Thyroid gland (tissue), 4 donors: ENCODE data around the gene ATP23. TPM values are rescaled to one million over a fixed set of nuclear protein-coding genes. Genes with fewer than 3 reads are reported as not detected.

Experiments used
- DNase-seq, 2 donors: peaks; one replicate each; pipeline ENCODE4 v3.0.0-alpha.2; 2019
- H3K27ac ChIP-seq, 3 donors: fragments of 200-600 bp; sonication (generic); 1 replicate in 2 of 3; 2 replicates in 1 of 3; pipeline ENCODE4 v1.5.1; 2016 to 2019; ENCODE audit warnings: mild to moderate bottlenecking in 1 of 3, moderate library complexity in 1 of 3
- H3K27me3 ChIP-seq: fragments of 200-600 bp; sonication (generic); one replicate; pipeline ENCODE4 v1.5.1; 2019
- H3K36me3 ChIP-seq, 2 donors: fragments of 200-600 bp; sonication (generic); one replicate each; pipeline ENCODE4 v1.5.1; 2016 to 2019
- H3K4me1 ChIP-seq, 2 donors: fragments of 200-600 bp; sonication (generic); one replicate each; pipeline ENCODE4 v1.5.1; 2017 to 2019
- H3K4me3 ChIP-seq, 3 donors: fragments of 200-600 bp; sonication (generic); replicated peaks in 1 of 3; 1 replicate in 2 of 3; 2 replicates in 1 of 3; pipeline ENCODE4 v1.5.1; 2016; ENCODE audit warnings: mild to moderate bottlenecking in 1 of 3
- H3K9me3 ChIP-seq: fragments of 200-600 bp; sonication (generic); one replicate; pipeline ENCODE4 v1.5.1; 2017
- CTCF ChIP-seq, 6 experiments: fragments of 200-600 bp in 3 of 6; fragments of 450-650 bp in 3 of 6; sonication (generic) in 3 of 6; IDR thresholded peaks; one replicate each; pipeline ENCODE4 v1.5.1; 2016 to 2019; ENCODE audit warnings: antibody characterized with exemption in 6 of 6, mild to moderate bottlenecking in 2 of 6, inconsistent platforms in 1 of 6, moderate library complexity in 1 of 6
- POLR2A ChIP-seq, 2 donors: fragments of 450-650 bp; IDR thresholded peaks; one replicate each; pipeline ENCODE4 v1.6.1; 2017; ENCODE audit warnings: antibody characterized with exemption in 2 of 2, mild to moderate bottlenecking in 2 of 2, moderate library complexity in 1 of 2
- WGBS, 2 donors: methylation state at CpG; one replicate each; pipeline ENCODE4 v1.1.5; 2017; 5-methylcytosine and 5-hydroxymethylcytosine counted together
- intact Hi-C: fragments of 100-400 bp; cut with DNase I; formaldehyde crosslinking; loops from one replicate; pipeline ENCODE4 v1.15.1; 2023
- total RNA-seq, 4 donors: library from RNA; depleted of rRNA; stranded (reverse); fragments of >200 nt; gene quantifications; one replicate each; pipeline ENCODE4 v1.2.3, GENCODE V29; 2016

The ATP23 gene
- total RNA-seq, 4 donors from 2014 or later: 1.9 to 13.4 (median 11.1) TPM

GRCh38 chr12:57940915-57941164, 527 bp upstream of the ATP23 start:
- TF ChIP-seq POLR2A (IDR thresholded peaks at IDR 0.05) (no peak), CTCF (IDR thresholded peaks at IDR 0.05) (no peak)
- no peaks in the 10 kb centered on the region for H3K9me3 ChIP-seq
- peak overlapping the region; percentile 28 to 87 (median 74) for H3K27ac ChIP-seq
- 13 to 14% methylated on average over 4 of the region's 4 CpGs for WGBS, 2 donors
- intact Hi-C loops: no loop called here
- no peak for DNase-seq
- no peaks in the 10 kb centered on the region for H3K27me3 ChIP-seq
- peak overlapping the region in 2 of 3 donors; percentile 2 to 71 for H3K4me3 ChIP-seq
- H3K36me3 ChIP-seq: no peaks in the 10 kb centered on the region
- peaks cover 3 to 11% of the 10 kb centered on the region in 2 donors for H3K4me1 ChIP-seq

DNA sequence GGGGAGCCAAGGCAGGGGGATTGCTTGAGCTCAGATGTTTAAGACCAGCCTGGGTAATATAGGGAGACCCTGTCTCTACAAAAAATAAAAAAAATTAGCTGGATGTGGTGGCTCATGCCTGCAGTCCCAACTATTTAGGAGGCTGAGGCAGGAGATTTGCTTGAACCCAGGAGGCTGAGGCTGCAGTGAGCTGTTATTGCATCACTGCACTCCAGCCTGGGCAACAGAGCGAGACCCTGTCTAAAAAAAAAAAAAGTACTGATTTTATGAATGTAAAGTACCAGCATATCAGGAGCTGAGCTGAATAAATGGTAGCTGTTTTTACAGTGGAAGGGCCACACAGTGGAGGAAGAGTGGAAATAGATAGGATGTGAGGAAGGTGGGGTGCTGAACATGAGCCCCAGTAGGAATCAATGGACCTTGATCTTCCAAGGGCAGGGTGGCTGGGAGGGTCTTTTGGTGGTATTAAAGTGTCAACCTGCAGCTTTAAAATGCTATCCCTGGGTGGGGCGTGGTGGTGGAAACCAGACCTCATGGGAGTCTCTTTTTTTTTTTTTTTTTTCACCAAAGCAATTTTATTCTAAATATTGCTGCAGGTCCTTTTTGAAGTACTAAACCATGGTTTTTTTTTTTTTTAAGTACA, 2.2 kb downstream of the ATP23 start:
- 97% methylated on average over 2 of the region's 2 CpGs for WGBS, 2 donors
- no peak overlapping the region for H3K27ac ChIP-seq
- H3K36me3 ChIP-seq: no peaks in the 10 kb centered on the region
- DNase-seq: no peak
- no peak overlapping the region for H3K4me3 ChIP-seq
- H3K4me1 ChIP-seq: peaks cover 0 to 11% of the 10 kb centered on the region in 2 donors
- TF ChIP-seq CTCF (IDR thresholded peaks at IDR 0.05) (no peak), POLR2A (IDR thresholded peaks at IDR 0.05) (no peak)
- H3K9me3 ChIP-seq: no peaks in the 10 kb centered on the region
- intact Hi-C loops: no loop called here
- H3K27me3 ChIP-seq: no peaks in the 10 kb centered on the region

DNA sequence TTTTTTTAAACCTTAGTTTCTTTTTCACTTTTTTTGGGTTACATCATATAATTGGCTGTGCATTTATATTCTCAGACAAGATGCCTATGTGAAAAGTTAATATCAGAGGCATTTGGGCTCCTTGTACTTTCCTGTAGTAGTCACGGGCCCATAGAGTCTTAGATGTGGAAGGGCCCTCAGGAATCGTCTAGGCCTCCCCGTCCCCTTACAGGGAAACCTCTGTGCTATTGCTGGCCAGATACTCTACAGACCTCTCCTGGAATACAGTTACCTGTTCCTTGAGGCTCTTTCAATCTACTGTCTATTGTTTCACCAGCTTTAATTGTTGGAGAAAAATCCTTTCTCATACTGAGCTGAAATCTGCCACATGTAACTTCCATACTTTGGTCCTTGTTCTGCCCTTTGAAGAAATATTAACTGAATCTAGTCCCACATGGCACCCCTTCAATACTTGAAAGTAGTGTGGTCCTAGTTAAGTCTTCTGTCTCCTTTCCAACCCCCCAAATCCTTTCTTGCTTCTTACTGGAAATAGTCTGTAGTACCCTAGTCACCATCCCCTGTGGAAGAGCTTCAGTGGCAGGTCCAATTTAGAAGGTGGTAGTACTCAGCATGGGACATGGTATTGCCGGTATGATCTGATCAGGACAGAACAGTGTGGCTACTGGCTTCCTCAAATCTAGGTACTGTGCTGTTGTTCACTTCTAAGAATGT, 3.1 kb downstream of the ATP23 start:
- Histone ChIP-seq H3K9me3 (no peaks in the 10 kb centered on the region), H3K27me3 (no peaks in the 10 kb centered on the region), H3K27ac (no peak overlapping the region), H3K36me3 (no peaks in the 10 kb centered on the region), H3K4me1 (peaks cover 0 to 11% of the 10 kb centered on the region in 2 donors), H3K4me3 (no peak overlapping the region)
- no peak for DNase-seq
- 90 to 94% methylated on average over 4 of the region's 4 CpGs for WGBS, 2 donors
- intact Hi-C loops: no loop called here
- TF ChIP-seq CTCF (IDR thresholded peaks at IDR 0.05): no peak
- no peak for TF ChIP-seq POLR2A (IDR thresholded peaks at IDR 0.05)

DNA sequence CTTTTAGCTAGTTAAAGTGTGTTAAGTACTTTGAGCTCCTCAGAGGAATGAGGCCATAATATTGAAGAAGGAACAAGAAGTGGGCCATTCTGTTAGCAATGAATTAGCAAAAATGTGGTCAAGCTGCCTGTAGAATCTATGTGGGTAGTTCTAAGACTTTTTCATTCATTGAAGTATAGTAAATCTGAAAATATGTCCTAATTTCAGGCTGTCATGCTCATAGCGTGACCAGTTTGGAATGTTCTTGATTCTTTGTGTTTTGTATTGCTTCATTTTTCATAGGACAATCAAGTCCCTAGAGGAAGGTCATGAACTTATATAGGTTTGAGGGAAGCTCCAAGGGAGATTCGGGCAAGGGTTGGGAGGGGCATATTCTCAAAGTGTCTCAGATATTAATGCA, 11.4 kb downstream of the ATP23 start:
- no peaks in the 10 kb centered on the region for H3K27me3 ChIP-seq
- intact Hi-C loops: no loop called here
- no peaks in the 10 kb centered on the region for H3K4me1 ChIP-seq
- 96 to 98% methylated on average over 2 of the region's 2 CpGs for whole genome bisulfite sequencing, 2 donors
- no peaks in the 10 kb centered on the region for H3K9me3 ChIP-seq
- no peak for DNase-seq
- peaks cover 6 to 9% of the 10 kb centered on the region in 2 donors for H3K36me3 ChIP-seq
- no peak overlapping the region for H3K4me3 ChIP-seq
- TF ChIP-seq CTCF (IDR thresholded peaks at IDR 0.05) (no peak), POLR2A (IDR thresholded peaks at IDR 0.05) (no peak)
- H3K27ac ChIP-seq: no peak overlapping the region

DNA sequence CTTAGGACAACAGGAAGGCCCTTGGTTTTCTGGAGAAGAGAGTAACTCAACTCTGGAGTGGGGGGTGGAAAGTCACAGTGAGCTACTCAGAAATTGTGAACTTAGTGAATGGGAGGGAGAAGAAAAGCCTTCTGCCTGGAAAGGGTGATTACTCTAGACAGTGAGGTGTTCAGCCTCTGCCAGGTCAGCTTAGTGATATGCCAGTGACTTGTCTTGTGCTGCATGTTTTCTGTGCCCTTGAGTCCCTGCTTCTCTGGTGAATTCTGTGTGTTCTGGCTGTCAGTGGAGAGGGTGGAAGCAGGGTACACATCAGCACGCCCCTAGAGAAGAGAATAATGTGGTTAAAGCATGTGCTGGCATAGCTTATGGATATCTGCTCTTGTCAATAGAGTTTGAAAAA, 13.4 kb downstream of the ATP23 start:
- no peak for TF ChIP-seq CTCF (IDR thresholded peaks at IDR 0.05)
- no peak for TF ChIP-seq POLR2A (IDR thresholded peaks at IDR 0.05)
- Histone ChIP-seq H3K4me1 (no peaks in the 10 kb centered on the region), H3K27me3 (no peaks in the 10 kb centered on the region), H3K36me3 (peaks cover 6 to 11% of the 10 kb centered on the region in 2 donors), H3K4me3 (no peak overlapping the region), H3K9me3 (no peaks in the 10 kb centered on the region), H3K27ac (no peak overlapping the region)
- no peak for DNase-seq
- intact Hi-C loops: no loop called here
- 94 to 97% methylated on average over 1 of the region's 1 CpG for WGBS, 2 donors
